NT2/D1 (cell line): Measurements from ENCODE around the gene SPARCL1.

ENCODE experiments used
- DNase-seq: peaks from one replicate; pipeline ENCODE4 v3.0.0-alpha.2; 2011; ENCODE audit warnings: low read depth, low spot score
- H3K27me3 ChIP-seq: 2 replicates; pipeline ENCODE4 v1.6.0; 2011; ENCODE audit warnings: mild to moderate bottlenecking; ENCODE audit not compliant: insufficient read length, insufficient read depth
- H3K36me3 ChIP-seq: 2 replicates; pipeline ENCODE4 v1.6.1; 2011; ENCODE audit warnings: mild to moderate bottlenecking, low read length, mixed read lengths; ENCODE audit not compliant: insufficient read depth, insufficient read length
- H3K4me1 ChIP-seq: 2 replicates; pipeline ENCODE4 v1.5.1; 2011; ENCODE audit not compliant: insufficient read depth, insufficient read length
- H3K4me3 ChIP-seq: 2 replicates; pipeline ENCODE4 v1.5.1; 2011; ENCODE audit warnings: low read depth; ENCODE audit not compliant: insufficient read length
- H3K9ac ChIP-seq: 2 replicates; pipeline ENCODE4 v1.6.0; 2011; ENCODE audit warnings: low read depth; ENCODE audit not compliant: insufficient read length
- H3K9me3 ChIP-seq: 2 replicates; pipeline ENCODE4 v1.5.1; 2011; ENCODE audit warnings: mild to moderate bottlenecking, low read length; ENCODE audit not compliant: insufficient read depth
- SUZ12 ChIP-seq: IDR thresholded peaks from 2 replicates; pipeline ENCODE4 v1.6.1; 2011; ENCODE audit not compliant: insufficient read length, insufficient read depth; ENCODE audit errors: extremely low read depth
- YY1 ChIP-seq: IDR thresholded peaks from 2 replicates; pipeline ENCODE4 v1.6.1; 2011; ENCODE audit not compliant: insufficient read length, insufficient read depth
- ZNF274 ChIP-seq: IDR thresholded peaks from 2 replicates; pipeline ENCODE4 v1.6.1; 2011; ENCODE audit warnings: mild to moderate bottlenecking, low read depth, low read length

The SPARCL1 gene

DNA sequence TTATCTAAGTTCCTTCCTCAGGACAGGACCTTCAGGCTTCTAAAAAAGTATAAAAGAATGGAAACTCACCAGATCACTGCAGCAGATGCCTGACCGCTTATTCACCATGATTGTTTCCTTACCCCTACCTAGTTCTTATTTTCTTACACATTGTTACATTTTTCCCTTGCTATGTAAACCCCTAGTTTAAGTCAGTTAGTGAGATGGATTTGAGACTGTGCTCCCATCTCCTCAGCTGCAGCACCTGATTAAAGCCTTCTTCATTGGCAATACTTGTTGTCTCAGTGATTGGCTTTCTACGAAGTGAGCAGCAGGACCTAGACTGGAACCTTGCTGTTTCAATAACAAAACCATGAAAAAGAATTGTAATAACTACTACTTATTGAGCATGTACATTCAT is 4.7 kb downstream of the SPARCL1 start:
- TF ChIP-seq SUZ12: no peak
- Histone ChIP-seq H3K27me3 (no peaks in the 10 kb centered on the region), H3K36me3 (no peaks in the 10 kb centered on the region), H3K9ac (no peak overlapping the region), H3K4me1 (no peaks in the 10 kb centered on the region), H3K9me3 (peaks cover 20% of the 10 kb centered on the region), H3K4me3 (no peak overlapping the region)
- DNase-seq: no peak

DNA sequence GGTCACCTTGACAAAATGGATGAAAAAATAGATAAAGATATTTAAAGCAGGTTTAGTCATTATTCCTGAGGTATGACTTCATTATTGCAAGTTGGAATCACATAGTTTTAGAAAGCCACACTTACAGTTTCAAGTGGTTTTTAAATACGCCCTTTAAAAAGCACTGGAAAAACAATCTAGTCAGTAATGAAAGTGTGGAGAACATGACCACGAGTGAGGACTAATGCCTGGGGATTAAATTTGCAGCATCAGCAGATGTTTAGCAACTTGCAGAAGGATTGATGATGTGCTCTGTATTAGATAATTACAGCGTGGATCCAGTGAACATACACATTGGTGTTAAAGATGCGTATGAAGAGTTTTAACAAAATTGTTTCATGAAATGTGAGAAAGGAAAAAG is 5.9 kb downstream of the SPARCL1 start:
- TF ChIP-seq YY1: no peak
- no peak for TF ChIP-seq SUZ12
- TF ChIP-seq ZNF274: no peak
- no peak overlapping the region for H3K4me3 ChIP-seq
- H3K9me3 ChIP-seq: peaks cover 20% of the 10 kb centered on the region
- DNase-seq: no peak
- H3K36me3 ChIP-seq: no peaks in the 10 kb centered on the region
- H3K27me3 ChIP-seq: no peaks in the 10 kb centered on the region
- no peak overlapping the region for H3K9ac ChIP-seq
- no peaks in the 10 kb centered on the region for H3K4me1 ChIP-seq

- Histone ChIP-seq H3K36me3 (no peaks in the 10 kb centered on the region), H3K4me1 (no peaks in the 10 kb centered on the region), H3K27me3 (no peaks in the 10 kb centered on the region), H3K9ac (no peak overlapping the region), H3K9me3 (peaks cover 20% of the 10 kb centered on the region), H3K4me3 (no peak overlapping the region)
- TF ChIP-seq SUZ12: no peak
- no peak for TF ChIP-seq YY1
- no peak for TF ChIP-seq ZNF274
- no peak for DNase-seq
Observed at GRCh38 chr4:87521757-87522374, 7.3 kb downstream of the SPARCL1 start.

DNA sequence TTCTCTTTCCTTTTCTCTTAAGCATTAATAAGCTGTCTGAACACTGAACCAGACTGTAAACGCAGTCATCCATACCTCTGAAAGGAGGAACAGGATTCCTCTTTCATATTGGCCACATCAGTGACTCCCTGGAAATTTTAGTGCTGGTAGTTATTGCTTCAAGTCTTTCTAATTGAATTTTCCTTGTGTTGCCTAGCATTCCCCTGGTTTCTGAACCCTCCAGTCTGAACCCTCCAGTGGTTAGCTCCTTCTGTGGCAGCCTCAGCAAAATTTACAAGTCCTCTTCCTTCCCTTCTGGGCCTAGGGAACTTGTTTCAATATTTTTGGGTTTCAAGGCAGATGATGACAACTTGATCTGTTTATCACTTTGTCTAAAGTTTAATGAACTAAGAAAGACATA is 7.9 kb downstream of the SPARCL1 start:
- Histone ChIP-seq H3K4me3 (no peak overlapping the region), H3K36me3 (no peaks in the 10 kb centered on the region), H3K4me1 (no peaks in the 10 kb centered on the region), H3K9me3 (peaks cover 20% of the 10 kb centered on the region), H3K9ac (no peak overlapping the region), H3K27me3 (no peaks in the 10 kb centered on the region)
- DNase-seq: no peak
- TF ChIP-seq ZNF274 (no peak), SUZ12 (no peak), YY1 (no peak)

DNA sequence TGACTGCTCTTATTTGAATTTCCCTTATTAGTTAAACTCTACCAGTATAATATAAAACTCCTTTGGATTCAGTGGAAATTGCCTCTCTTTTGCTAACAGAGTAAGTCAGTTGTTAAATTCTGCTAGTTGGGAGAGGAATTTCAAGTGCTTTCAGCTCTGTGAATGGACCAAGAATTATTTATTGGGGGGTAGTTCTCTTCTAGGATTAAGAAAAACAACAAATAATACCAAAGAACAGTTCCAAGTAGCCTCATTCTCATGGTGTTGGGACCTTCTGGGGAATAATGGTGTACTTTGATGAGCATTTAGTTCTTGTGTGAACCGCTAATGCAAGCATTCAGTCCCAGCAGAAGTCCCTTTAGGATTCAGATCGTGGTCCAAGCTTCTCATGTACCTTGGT is 11.6 kb downstream of the SPARCL1 start:
- H3K36me3 ChIP-seq: no peaks in the 10 kb centered on the region
- no peaks in the 10 kb centered on the region for H3K27me3 ChIP-seq
- no peak for DNase-seq
- H3K9me3 ChIP-seq: no peaks in the 10 kb centered on the region
- H3K9ac ChIP-seq: no peak overlapping the region
- H3K4me3 ChIP-seq: no peak overlapping the region
- H3K4me1 ChIP-seq: no peaks in the 10 kb centered on the region
- no peak for TF ChIP-seq SUZ12
- TF ChIP-seq YY1: no peak
- no peak for TF ChIP-seq ZNF274

DNA sequence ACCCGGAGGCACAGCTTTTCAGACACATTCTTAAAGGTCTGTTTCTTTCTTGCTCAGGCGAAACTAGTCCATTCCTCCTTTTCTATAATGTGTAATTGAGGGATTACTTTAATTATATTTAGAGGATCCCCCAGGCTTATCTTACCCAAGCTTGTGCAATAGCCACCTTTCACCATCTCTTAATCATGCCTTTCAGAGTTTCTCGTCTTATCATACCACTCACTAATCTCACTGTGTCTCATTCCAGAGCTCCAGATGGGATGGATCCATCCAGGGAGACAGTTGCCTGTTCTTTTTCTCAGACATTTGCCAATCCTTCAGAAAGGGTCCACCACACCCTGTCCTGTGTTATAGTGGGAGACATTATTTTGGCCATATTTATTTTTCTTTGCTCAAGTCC is 12.5 kb downstream of the SPARCL1 start:
- Histone ChIP-seq H3K27me3 (no peaks in the 10 kb centered on the region), H3K36me3 (no peaks in the 10 kb centered on the region), H3K4me3 (no peak overlapping the region), H3K9me3 (no peaks in the 10 kb centered on the region), H3K9ac (no peak overlapping the region), H3K4me1 (no peaks in the 10 kb centered on the region)
- no peak for TF ChIP-seq YY1
- TF ChIP-seq ZNF274: no peak
- no peak for TF ChIP-seq SUZ12
- DNase-seq: no peak

GRCh38 chr4:87512400-87512799 is 16.8 kb downstream of the SPARCL1 start:
- Histone ChIP-seq H3K4me1 (no peaks in the 10 kb centered on the region), H3K27me3 (no peaks in the 10 kb centered on the region), H3K36me3 (no peaks in the 10 kb centered on the region), H3K9ac (no peak overlapping the region), H3K9me3 (no peaks in the 10 kb centered on the region), H3K4me3 (no peak overlapping the region)
- no peak for TF ChIP-seq ZNF274
- TF ChIP-seq SUZ12: no peak
- no peak for DNase-seq
